Astrocyte of the cerebellum (primary cell): ENCODE data around the gene KIF14.

Experiments
- DNase-seq: peaks from one replicate; pipeline ENCODE4 v3.0.0-alpha.2; 2011; ENCODE audit warnings: low read depth
- H3K4me3 ChIP-seq: 2 replicates; pipeline ENCODE4 v1.5.1; 2011; ENCODE audit warnings: mild to moderate bottlenecking, low read depth, low read length, moderate library complexity
- CTCF ChIP-seq: IDR thresholded peaks from 2 replicates; pipeline ENCODE4 v1.5.1; 2012; ENCODE audit warnings: low read length, low read depth, moderate library complexity, mild to moderate bottlenecking; ENCODE audit errors: missing control alignments
- in situ Hi-C: cut with HindIII; loops from 2 replicates; pipeline ENCODE4 v1.10.0; 2017; ENCODE audit warnings: low sequenced_read_pairs

KIF14 gene

GRCh38 chr1:200620273-200621131, at the start of gene KIF14:
Gene KIF14 (minus strand): TSS chr1:200620751. CDS start chr1:200618723, 2,028 bp downstream.
- peak within 1 kb of the TSS; percentile 75 for H3K4me3 ChIP-seq
- TF ChIP-seq CTCF: no peak
- in situ Hi-C loops: no loop called here
- DNase-seq: peak; percentile 59

- peak within 1 kb of the TSS; percentile 83 for H3K4me3 ChIP-seq
- in situ Hi-C loops: loop anchor here (10.0 kb wide), 1 partner anchor 55 kb away; no protein-coding TSS in a partner anchor
- peak; percentile 94 for DNase-seq
- no peak for TF ChIP-seq CTCF
Measured at GRCh38 chr1:200669314-200670241, 49.0 kb upstream of the KIF14 start, which contains the start of gene DDX59. Gene DDX59 (minus strand): TSS chr1:200669907. CDS start chr1:200666740, 3,167 bp downstream.

GRCh38 chr1:200668514-200669313, 48.2 kb upstream of the KIF14 start:
- in situ Hi-C loops: loop anchor here (10.0 kb wide), 1 partner anchor 54 kb away; no protein-coding TSS in a partner anchor
- peak overlapping the region; percentile 83 for H3K4me3 ChIP-seq
- TF ChIP-seq CTCF: no peak
- no peak for DNase-seq

- no peak for TF ChIP-seq CTCF
- no peak overlapping the region for H3K4me3 ChIP-seq
- in situ Hi-C loops: loop anchor here (10.0 kb wide), 1 partner anchor 52 kb away; no protein-coding TSS in a partner anchor
- no peak for DNase-seq
Measured at GRCh38 chr1:200666309-200666708, 45.8 kb upstream of the KIF14 start.

- no peak overlapping the region for H3K4me3 ChIP-seq
- DNase-seq: no peak
- TF ChIP-seq CTCF: no peak
- in situ Hi-C loops: loop anchor here (10.0 kb wide), 1 partner anchor 51 kb away; no protein-coding TSS in a partner anchor
Measured at GRCh38 chr1:200665861-200666260, 45.3 kb upstream of the KIF14 start.
